ENCODE results near the gene FGD3. TPM values are rescaled to one million over a fixed set of nuclear protein-coding genes. Genes with fewer than 3 reads are reported as not detected.

The FGD3 gene
- total and polyA plus RNA-seq, 2 experiments from 2014 or later: not detected

- no peak overlapping the region for H3K9ac ChIP-seq
- no peaks in the 10 kb centered on the region for H3K9me2 ChIP-seq (ENCODE audit: insufficient read depth)
- no peak overlapping the region for H3K4me3 ChIP-seq
- no peaks in the 10 kb centered on the region for H3K79me2 ChIP-seq (ENCODE audit: insufficient read depth)
- no peaks in the 10 kb centered on the region for H3K27me3 ChIP-seq (replicated peaks; ENCODE audit: insufficient read depth)
- H4K20me1 ChIP-seq (ENCODE audit: insufficient read depth): no peaks in the 10 kb centered on the region
- in situ Hi-C loops (cut with MboI): no loop called here
- DNase-seq: no peak
- H3K4me1 ChIP-seq (ENCODE audit: insufficient read depth): no peaks in the 10 kb centered on the region
- H2AFZ ChIP-seq: no peak overlapping the region
- H3K4me2 ChIP-seq (ENCODE audit: unreplicated experiment): no peak overlapping the region
- no peak overlapping the region for H3K27ac ChIP-seq
- no peaks in the 10 kb centered on the region for H3K36me3 ChIP-seq (ENCODE audit: low read depth)
- H3F3A ChIP-seq (ENCODE audit: insufficient read depth): no peaks in the 10 kb centered on the region
- no peak for TF ChIP-seq EZH2 (IDR thresholded peaks at IDR 0.05; ENCODE audit: insufficient read depth, poor library complexity, severe bottlenecking)
- TF ChIP-seq EZH2phosphoT487 (IDR thresholded peaks at IDR 0.05; ENCODE audit: insufficient read depth, low read depth): no peak
- no peaks in the 10 kb centered on the region for H3K9me3 ChIP-seq (ENCODE audit: low read depth)
- WGBS, 2 experiments (ENCODE audit: low coverage in 1 of 2, low lambda C conversion rate in 2 of 2, missing lambda C conversion rate in 2 of 2): 67 to 71% methylated on average over 12 to 13 of the region's 13 CpGs
Measured at GRCh38 chr9:93037476-93037971, 90.2 kb downstream of the FGD3 start.

GRCh38 chr9:93038918-93039317, 91.6 kb downstream of the FGD3 start:
- H3K9me3 ChIP-seq (ENCODE audit: low read depth): no peaks in the 10 kb centered on the region
- in situ Hi-C loops (cut with MboI): no loop called here
- no peaks in the 10 kb centered on the region for H3F3A ChIP-seq (ENCODE audit: insufficient read depth)
- no peak overlapping the region for H3K4me3 ChIP-seq
- H3K4me1 ChIP-seq (ENCODE audit: insufficient read depth): no peaks in the 10 kb centered on the region
- H3K27ac ChIP-seq: no peak overlapping the region
- no peak overlapping the region for H3K4me2 ChIP-seq (ENCODE audit: unreplicated experiment)
- no peaks in the 10 kb centered on the region for H4K20me1 ChIP-seq (ENCODE audit: insufficient read depth)
- TF ChIP-seq EZH2phosphoT487 (IDR thresholded peaks at IDR 0.05; ENCODE audit: insufficient read depth, low read depth) (no peak), EZH2 (IDR thresholded peaks at IDR 0.05; ENCODE audit: insufficient read depth, poor library complexity, severe bottlenecking) (no peak)
- no peak overlapping the region for H2AFZ ChIP-seq
- WGBS, 2 experiments (ENCODE audit: low coverage in 1 of 2, low lambda C conversion rate in 2 of 2, missing lambda C conversion rate in 2 of 2): 42 to 51% methylated on average over 6 of the region's 6 CpGs
- H3K27me3 ChIP-seq (replicated peaks; ENCODE audit: insufficient read depth): no peaks in the 10 kb centered on the region
- H3K9ac ChIP-seq: no peak overlapping the region
- no peaks in the 10 kb centered on the region for H3K9me2 ChIP-seq (ENCODE audit: insufficient read depth)
- no peaks in the 10 kb centered on the region for H3K79me2 ChIP-seq (ENCODE audit: insufficient read depth)
- DNase-seq: no peak
- no peaks in the 10 kb centered on the region for H3K36me3 ChIP-seq (ENCODE audit: low read depth)

GRCh38 chr9:93039456-93039855, 92.1 kb downstream of the FGD3 start:
- no peak for DNase-seq
- no peak overlapping the region for H3K27ac ChIP-seq
- 70 to 75% methylated on average over 2 to 4 of the region's 6 CpGs for WGBS, 2 experiments (ENCODE audit: low coverage in 1 of 2, low lambda C conversion rate in 2 of 2, missing lambda C conversion rate in 2 of 2)
- H3F3A ChIP-seq (ENCODE audit: insufficient read depth): no peaks in the 10 kb centered on the region
- no peaks in the 10 kb centered on the region for H3K36me3 ChIP-seq (ENCODE audit: low read depth)
- no peak overlapping the region for H3K9ac ChIP-seq
- H3K4me1 ChIP-seq (ENCODE audit: insufficient read depth): no peaks in the 10 kb centered on the region
- no peaks in the 10 kb centered on the region for H3K79me2 ChIP-seq (ENCODE audit: insufficient read depth)
- H3K9me3 ChIP-seq (ENCODE audit: low read depth): no peaks in the 10 kb centered on the region
- no peak for TF ChIP-seq EZH2 (IDR thresholded peaks at IDR 0.05; ENCODE audit: insufficient read depth, poor library complexity, severe bottlenecking)
- H3K9me2 ChIP-seq (ENCODE audit: insufficient read depth): no peaks in the 10 kb centered on the region
- no peak overlapping the region for H3K4me3 ChIP-seq
- no peaks in the 10 kb centered on the region for H4K20me1 ChIP-seq (ENCODE audit: insufficient read depth)
- in situ Hi-C loops (cut with MboI): no loop called here
- no peaks in the 10 kb centered on the region for H3K27me3 ChIP-seq (replicated peaks; ENCODE audit: insufficient read depth)
- no peak overlapping the region for H3K4me2 ChIP-seq (ENCODE audit: unreplicated experiment)
- H2AFZ ChIP-seq: no peak overlapping the region

- no peak overlapping the region for H3K9ac ChIP-seq
- no peaks in the 10 kb centered on the region for H3K27me3 ChIP-seq (replicated peaks; ENCODE audit: insufficient read depth)
- in situ Hi-C loops (cut with MboI): no loop called here
- H3K36me3 ChIP-seq (ENCODE audit: low read depth): no peaks in the 10 kb centered on the region
- H2AFZ ChIP-seq: no peak overlapping the region
- no peaks in the 10 kb centered on the region for H3F3A ChIP-seq (ENCODE audit: insufficient read depth)
- no peak overlapping the region for H3K4me3 ChIP-seq
- H3K9me2 ChIP-seq (ENCODE audit: insufficient read depth): no peaks in the 10 kb centered on the region
- DNase-seq: no peak
- WGBS, 2 experiments (ENCODE audit: low coverage in 1 of 2, low lambda C conversion rate in 2 of 2, missing lambda C conversion rate in 2 of 2): 61 to 65% methylated on average over 10 of the region's 10 CpGs
- H3K4me1 ChIP-seq (ENCODE audit: insufficient read depth): no peaks in the 10 kb centered on the region
- H3K4me2 ChIP-seq (ENCODE audit: unreplicated experiment): no peak overlapping the region
- TF ChIP-seq EZH2 (IDR thresholded peaks at IDR 0.05; ENCODE audit: insufficient read depth, poor library complexity, severe bottlenecking) (no peak), EZH2phosphoT487 (IDR thresholded peaks at IDR 0.05; ENCODE audit: insufficient read depth, low read depth) (no peak)
- H3K9me3 ChIP-seq (ENCODE audit: low read depth): no peaks in the 10 kb centered on the region
- H3K79me2 ChIP-seq (ENCODE audit: insufficient read depth): no peaks in the 10 kb centered on the region
- H4K20me1 ChIP-seq (ENCODE audit: insufficient read depth): no peaks in the 10 kb centered on the region
- H3K27ac ChIP-seq: no peak overlapping the region
Measured at GRCh38 chr9:93039976-93040375, 92.7 kb downstream of the FGD3 start.

GRCh38 chr9:93040409-93040808, 93.1 kb downstream of the FGD3 start:
- 76% methylated on average over 6 to 7 of the region's 7 CpGs for WGBS, 2 experiments (ENCODE audit: low coverage in 1 of 2, low lambda C conversion rate in 2 of 2, missing lambda C conversion rate in 2 of 2)

More at GRCh38 chr9:93040409-93040808, 93.1 kb downstream of the FGD3 start:
- no peaks in the 10 kb centered on the region for H3K79me2 ChIP-seq (ENCODE audit: insufficient read depth)
- no peak overlapping the region for H2AFZ ChIP-seq
- no peaks in the 10 kb centered on the region for H3K9me3 ChIP-seq (ENCODE audit: low read depth)
- no peak overlapping the region for H3K4me3 ChIP-seq
- no peaks in the 10 kb centered on the region for H3K36me3 ChIP-seq (ENCODE audit: low read depth)
- TF ChIP-seq EZH2phosphoT487 (IDR thresholded peaks at IDR 0.05; ENCODE audit: insufficient read depth, low read depth): no peak
- no peak for TF ChIP-seq EZH2 (IDR thresholded peaks at IDR 0.05; ENCODE audit: insufficient read depth, poor library complexity, severe bottlenecking)
- H3K9ac ChIP-seq: no peak overlapping the region
- no peak overlapping the region for H3K4me2 ChIP-seq (ENCODE audit: unreplicated experiment)
- H3K9me2 ChIP-seq (ENCODE audit: insufficient read depth): no peaks in the 10 kb centered on the region
- no peak for DNase-seq
- in situ Hi-C loops (cut with MboI): no loop called here
- no peaks in the 10 kb centered on the region for H4K20me1 ChIP-seq (ENCODE audit: insufficient read depth)
- H3K27ac ChIP-seq: no peak overlapping the region
- no peaks in the 10 kb centered on the region for H3K4me1 ChIP-seq (ENCODE audit: insufficient read depth)
- H3F3A ChIP-seq (ENCODE audit: insufficient read depth): no peaks in the 10 kb centered on the region
- H3K27me3 ChIP-seq (replicated peaks; ENCODE audit: insufficient read depth): no peaks in the 10 kb centered on the region
